ENCODE measurements around the gene PLEK.
"Not testable (repeated sequence)": the region's sequence is repeated elsewhere in the genome, so short reads cannot be mapped to it uniquely, and the experiment has no call there.

Gene PLEK

DNA sequence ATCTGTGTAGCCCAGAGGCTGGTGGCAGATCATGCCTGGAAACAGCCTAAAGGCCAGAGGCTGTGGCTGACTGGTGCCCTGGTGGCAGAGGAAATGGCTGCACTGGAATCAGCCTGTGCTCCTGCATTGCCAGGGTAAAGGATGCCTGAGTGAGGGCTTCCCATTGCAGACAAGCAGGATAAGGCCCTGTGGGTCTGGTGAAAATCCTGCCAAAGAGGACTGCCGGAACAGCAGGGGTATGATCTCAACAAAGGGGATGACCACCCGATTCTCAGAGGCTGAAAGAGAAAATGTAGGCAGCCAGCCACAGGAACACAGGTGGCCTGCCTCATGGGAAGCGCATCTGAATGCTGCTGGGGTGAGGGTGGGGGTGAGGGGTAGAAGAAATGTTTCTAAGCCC is 53.8 kb downstream of the PLEK start:
- DNase-seq, result no peak

DNA sequence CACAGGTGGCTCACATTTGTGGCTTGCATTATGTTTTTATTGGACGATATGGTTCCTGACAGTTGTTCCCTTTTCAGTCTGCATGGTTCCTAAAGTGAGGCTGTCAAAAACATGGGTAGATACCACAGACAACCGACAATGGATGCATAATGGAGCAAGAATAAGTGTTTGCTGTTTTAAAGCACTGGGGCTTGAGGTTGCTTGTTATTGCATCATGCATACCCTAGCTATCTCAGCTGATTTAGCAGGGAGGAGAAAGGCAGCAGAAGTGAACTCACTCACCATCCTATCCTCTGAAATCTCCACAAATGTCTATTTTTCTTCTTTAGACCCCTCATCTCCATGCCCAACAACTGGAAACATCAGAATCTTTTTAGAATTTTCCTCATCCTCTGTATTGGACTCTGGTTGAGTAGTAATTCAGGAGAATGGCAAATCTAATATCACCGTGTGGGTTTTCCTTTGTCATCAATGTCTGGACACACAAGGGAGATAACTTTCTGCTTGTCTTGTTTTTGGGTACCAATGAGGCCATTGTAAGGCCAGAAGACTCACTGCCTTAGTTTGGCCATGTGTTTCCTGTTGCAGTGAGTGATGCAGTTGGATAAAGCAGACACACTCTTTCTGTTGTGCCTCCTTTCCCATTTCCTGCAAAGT is 55.3 kb downstream of the PLEK start:
- DNase-seq, result peak; percentile 49

DNA sequence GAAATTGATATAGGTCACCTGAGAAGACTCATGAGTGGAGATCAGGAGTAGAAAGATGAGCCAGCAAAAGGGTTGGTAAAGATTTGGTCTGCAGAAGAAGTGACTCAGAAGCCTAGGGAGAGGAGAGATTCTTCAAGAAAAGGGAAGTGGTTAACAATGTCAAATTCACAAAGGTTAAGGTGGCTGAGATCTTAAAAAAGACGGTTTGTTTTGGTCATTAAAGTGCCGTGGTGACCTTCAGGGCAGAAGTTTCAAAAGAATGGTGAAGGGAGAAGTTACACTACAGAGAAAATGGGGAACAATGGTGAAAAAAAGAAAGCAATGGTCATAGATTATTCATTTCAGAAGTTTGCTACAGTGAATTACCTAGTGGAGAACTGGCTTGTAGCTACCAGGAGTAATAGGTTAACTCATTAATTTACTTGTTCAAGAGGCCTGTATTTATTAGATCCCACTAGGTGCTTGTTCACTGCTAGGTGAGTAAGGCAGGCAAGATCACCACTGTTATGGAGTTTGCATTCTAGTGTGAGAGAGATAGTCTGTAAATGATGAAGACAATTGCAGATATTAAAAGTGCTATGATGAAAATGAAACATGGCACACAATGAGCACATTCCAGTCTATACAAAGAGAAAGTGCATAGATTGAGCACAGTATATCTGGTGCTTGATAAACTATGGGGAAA is 59.0 kb downstream of the PLEK start:
- peak; percentile 50 for DNase-seq

DNA sequence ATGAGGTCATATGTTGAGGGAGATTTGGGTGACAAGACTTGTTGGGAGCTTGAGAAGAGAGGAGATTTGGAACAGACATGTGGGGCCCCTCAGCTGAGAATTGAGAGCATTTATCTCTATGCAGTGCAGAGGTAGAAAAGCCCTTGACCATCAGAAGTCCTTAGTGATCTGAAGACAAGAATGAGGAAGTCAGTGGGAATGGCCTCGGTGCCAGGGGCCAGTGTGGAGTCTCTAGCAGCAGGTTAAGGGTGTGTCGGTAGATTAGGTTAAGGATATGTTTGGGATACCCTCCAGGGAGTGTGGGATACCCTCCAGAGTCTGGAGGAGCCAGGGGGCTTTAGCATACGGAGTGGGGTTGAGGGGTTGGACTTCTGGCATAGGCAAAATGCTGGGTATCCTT is 60.4 kb downstream of the PLEK start:
- no peak for DNase-seq

GRCh38 chr2:68426446-68426845 is 61.4 kb downstream of the PLEK start:
- DNase-seq, result no peak

DNA sequence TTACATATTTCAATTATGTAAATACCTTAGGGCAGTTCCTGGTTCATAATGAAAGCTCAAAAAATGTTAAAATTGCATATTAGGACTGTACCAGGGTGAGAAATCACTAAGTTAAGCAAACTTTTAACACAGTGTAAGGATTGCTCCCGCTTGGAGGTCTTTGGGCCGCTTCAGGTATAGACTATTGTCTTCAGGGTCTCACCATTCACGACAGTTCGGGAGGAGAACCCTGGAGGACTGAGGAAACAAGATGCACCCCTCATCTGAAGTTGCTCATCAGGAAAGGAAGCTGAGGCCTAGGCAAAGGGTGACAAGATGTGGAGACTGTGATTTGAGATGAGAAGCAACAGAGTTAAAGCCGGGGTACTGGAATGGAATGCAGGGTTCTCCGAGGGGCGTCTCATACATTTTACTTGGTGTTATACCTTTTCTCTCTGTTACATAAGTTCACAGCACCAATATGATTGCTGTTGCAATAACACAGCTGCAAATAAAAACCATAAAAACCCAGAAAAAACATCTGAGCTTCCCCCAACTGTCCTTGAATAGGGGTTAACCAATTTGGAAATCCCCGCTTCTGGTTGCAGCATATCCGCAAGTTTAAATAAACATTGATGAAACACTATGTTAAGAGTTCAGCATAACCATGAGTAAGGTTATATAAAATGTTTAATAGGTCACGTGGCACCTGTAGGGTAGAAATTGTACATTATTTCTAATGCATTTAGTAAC is 61.9 kb downstream of the PLEK start:
- DNase-seq, result no peak

DNA sequence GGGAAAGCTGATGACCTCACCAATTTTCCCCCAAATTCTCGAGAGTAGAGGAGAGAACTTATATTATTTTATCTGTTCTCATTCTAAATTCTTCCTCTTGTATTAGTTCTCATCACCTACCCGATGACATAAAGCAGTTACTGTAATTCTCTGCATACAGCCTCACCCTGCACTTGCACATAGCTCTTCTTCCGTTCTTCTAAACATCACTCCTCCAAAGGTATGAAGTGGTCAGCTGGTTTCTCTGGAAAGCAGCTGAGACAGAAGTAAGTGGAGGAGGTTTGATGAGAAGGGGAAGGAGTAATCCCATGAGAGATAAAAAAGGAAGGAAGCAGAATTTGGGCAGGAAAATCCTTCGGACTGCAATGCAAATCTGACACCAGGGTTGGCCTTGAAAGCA is 63.0 kb downstream of the PLEK start:
- DNase-seq, result no peak

- no peak for DNase-seq
These were observed 63.7 kb downstream of the PLEK start for GRCh38 chr2:68428746-68429145.

GRCh38 chr2:68429311-68429826 is 64.3 kb downstream of the PLEK start:
- DNase-seq, result no peak

GRCh38 chr2:68431316-68431972 is 66.4 kb downstream of the PLEK start:
- DNase-seq, result no peak

DNA sequence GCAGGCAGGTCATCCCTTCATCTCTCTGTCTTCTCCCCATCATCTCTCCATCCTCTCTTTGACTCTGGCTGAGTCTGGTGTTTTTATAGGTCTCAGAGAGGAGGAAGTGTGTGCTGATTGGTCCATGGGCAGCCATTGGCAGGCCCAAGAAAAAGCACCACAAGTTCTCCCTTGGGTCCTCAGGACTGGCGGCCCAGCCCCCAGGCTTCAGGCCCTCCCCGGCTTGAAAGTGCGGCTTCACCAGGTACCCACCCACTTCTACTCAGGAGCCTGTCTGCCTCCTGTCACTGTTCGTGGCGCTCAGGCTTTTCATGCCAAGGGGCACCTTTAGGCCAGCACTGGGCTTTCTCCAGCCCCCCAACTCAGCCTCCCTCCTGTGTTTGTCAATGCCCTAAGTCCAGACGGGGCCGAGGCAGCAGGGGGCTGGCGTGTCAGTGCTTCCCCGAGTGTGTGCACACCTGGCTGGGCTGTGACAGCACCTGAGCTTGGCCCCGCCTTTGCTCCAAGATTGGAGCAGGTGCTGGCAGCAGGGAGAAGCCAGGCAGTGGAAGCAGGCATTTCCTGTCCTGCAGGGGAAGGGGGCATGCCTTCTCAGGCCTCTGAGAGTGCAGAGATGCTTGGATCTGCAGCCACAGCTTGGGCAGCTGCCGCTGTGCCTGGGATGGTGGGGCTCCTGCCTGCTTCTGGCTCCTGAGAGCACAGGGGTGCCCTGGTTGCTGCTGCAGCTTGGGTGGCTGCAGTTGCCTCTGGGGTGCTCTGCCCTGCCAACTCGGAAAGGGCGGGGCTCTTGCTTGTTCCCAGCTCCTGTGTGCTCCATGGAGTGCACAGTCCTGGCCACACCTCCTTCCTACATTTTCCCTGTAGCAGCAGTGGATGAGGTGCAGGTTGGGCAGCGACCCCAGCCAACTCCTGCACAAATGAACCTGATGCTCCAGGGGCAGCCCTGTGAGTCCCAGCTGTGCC is 67.9 kb downstream of the PLEK start:
- no peak for DNase-seq

DNA sequence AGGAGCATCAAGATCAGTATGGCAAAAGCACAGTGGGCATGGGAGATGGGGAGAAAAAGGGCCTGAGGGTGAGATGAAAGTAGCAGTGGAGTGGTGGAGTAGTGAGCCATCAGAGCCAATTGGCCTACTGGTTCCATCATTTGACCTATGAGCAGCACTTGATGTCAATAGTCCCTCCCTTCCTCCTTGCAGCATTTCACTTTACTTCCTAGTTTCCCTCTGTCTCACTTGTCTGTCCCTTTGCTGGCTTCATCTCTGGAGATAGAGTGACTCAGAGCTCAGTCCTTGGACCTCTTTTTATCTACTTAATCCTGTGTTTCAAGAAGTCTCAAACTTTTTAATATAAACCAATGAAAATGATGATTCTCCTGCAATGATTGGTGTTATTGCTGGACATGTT is 69.9 kb downstream of the PLEK start:
- peak; percentile 39 for DNase-seq

DNA sequence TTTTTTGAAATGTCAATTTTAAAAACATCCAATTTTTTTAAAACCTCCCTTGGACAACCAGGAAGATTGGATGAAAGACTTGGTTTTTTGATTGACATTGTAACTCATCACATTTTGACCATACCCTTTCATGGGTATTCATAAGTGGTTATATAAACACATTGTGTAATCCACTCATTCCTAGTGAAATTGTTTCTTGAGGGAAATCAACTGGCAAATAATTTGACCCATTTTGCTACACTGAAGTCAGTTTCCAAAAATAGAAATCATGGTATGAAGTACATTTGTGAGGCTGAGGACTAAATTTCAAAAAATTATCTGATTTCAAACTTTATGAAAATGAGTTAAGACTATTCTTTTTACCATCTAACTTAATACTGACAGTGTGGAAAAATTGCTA is 70.5 kb downstream of the PLEK start:
- DNase-seq, result no peak

DNA sequence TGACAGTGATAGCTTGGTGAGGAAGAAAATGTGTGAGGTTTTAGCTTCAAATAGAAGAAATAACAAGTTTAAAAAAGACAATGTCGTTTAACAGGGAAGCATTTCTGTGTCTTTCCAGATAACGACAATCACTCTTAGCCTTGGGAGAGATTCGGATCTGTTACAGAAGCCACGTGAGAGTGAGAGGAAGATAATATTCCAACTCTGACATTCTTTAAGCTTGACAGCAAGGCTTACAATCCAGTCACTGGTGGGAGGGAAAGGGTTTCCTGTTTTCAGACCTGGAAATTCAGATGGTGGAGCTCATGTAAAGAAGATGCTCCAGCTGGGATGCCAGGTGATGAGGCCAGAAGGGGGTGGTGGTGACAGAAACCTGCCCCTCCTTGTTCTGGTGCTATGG is 71.2 kb downstream of the PLEK start:
- DNase-seq, result no peak

- DNase-seq, result no peak
These were observed 73.6 kb downstream of the PLEK start for GRCh38 chr2:68438455-68439303.

DNA sequence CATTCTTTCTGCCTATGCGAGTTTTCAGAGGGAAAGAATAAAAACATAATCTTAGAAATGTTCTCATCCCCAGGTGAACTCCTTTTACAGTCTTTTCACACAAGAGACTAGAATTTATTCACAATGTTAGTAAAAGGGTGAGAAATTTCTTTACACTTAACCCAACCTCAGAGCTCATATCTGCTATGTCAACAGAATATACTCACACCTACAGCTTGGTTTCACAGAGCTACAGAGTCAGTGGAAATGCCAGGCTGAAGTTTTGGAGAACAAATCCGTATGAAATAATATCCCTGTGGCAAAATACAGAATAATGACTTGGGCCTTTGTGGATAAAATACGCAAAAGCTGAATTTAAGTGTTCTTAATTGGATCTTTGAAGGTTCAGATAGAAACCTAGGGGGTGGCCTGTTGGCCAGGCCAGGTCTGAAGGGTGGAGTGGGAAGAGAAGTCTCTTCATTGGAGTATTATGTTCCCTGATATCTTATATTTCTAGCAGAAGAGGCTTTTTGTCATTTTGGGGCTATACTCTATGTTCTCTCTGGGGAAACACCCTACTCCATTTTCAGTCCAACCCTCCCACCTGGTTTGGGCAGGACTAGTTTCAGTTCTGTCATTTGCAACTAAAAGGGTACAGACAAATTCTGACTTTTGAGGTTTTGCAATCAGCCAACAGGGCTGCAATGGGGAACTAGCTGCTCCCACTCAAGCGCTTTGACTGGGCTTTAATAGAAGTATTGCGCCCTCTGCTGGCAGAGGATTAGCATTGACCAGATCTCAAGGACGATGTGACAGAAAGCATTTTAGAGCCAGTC is 76.3 kb downstream of the PLEK start:
- peak; percentile 97 for DNase-seq

- DNase-seq, result no peak
These were observed 76.9 kb downstream of the PLEK start for GRCh38 chr2:68441994-68442322.

GRCh38 chr2:68446425-68446824 is 81.3 kb downstream of the PLEK start:
- DNase-seq, result not testable (repeated sequence)
